ENCODE measurements around the gene CNPY4. TPM values are rescaled to one million over a fixed set of nuclear protein-coding genes. Genes with fewer than 3 reads are reported as not detected.

The CNPY4 gene
- total RNA-seq, 1 donor from 2014 or later, result 19.2 TPM

DNA sequence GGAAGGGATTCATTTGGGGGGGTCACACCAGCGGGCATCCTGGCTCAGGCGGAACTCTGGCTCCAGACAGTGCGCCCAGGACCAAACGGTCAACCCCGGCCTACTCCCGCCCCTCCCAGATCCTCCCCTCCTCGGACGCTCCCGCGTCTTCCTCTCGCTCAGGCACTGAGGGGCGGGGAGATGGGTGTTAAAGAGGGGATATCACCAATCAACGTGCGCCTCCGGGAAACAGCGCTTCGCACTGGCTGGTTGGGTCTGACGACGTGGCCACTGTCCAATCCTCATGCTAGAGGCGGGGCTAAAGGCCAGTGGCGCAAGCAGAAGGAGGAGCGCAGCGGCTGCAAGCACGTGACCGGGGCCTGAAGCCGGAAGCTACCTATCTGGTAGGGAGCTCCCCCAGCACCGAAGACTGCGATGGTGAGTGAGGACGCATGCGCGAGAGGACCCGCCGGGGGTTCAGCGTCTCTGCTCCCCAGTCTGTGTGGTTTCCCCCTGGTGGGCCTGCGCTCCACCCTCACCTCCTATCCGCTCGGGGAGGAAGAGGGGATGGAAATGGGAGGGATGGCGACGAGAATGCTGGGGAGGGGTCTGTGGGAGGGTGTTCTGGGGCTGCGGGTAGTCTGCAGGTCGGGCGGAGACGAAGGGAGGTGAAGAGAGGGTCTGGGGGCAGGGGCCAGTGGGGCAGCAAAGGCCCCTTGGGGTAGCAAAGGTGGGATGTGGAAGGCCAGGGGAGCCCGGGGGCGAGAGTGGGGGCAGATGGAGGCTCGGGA, 29.3 kb downstream of the CNPY4 start, which contains the start of gene LAMTOR4:
TSS of gene LAMTOR4 (plus strand) at position 360 of the 770 bp plus-strand sequence. CDS start at position 415, 55 bp downstream.
- peak; percentile 98 for DNase-seq

DNA sequence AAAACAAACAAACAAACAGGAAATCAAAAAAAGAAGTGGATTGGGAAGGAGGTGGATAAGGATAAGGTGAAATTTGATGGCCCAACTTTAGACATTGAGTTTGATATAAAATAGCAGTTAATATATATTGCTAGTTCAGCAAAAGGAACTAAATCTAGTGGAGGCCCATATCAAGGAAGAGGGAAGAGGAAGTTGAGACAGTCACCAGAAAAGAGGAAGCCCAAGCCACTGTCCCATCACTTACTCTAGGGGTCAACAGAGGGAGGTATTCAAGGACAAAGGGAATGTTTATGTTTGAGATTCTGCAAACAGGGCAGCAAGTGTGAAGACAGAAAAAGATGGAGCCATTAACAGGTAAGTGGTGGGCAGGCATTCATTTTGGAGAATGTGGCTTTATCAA, 33.0 kb downstream of the CNPY4 start:
- no peak for DNase-seq

DNA sequence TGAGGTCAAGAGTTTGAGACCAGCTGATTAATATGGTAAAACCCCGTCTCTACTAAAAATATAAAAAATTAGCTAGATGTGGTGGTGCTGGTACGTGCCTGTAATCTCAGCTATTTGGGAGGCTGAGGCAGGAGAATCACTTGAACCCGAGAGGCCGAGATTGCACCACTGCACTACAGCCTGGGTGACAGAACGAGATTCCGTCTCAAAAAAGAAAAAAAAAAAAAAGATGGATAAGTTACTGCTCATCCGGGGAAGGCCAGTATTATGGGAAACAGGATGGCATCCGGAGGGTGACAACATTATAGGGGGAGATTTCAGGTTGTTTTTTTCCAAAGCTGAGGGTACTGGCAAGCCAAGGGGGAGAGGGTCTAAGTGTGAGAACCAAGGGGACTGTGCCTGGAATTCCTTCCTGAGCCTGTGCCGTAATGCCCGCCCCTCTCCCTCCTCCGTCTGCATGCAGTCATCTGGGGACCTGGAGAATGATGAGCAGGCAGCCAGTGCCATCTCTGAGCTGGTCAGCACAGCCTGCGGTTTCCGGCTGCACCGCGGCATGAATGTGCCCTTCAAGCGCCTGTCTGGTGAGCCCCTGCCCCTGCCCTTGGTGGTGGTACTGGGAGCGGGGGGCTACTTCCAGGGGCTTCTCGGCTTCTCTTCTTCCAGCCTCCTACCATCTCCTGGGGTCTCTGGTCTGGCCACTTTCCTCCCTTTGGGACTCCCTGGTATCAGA, 33.7 kb downstream of the CNPY4 start:
- DNase-seq, result no peak

DNA sequence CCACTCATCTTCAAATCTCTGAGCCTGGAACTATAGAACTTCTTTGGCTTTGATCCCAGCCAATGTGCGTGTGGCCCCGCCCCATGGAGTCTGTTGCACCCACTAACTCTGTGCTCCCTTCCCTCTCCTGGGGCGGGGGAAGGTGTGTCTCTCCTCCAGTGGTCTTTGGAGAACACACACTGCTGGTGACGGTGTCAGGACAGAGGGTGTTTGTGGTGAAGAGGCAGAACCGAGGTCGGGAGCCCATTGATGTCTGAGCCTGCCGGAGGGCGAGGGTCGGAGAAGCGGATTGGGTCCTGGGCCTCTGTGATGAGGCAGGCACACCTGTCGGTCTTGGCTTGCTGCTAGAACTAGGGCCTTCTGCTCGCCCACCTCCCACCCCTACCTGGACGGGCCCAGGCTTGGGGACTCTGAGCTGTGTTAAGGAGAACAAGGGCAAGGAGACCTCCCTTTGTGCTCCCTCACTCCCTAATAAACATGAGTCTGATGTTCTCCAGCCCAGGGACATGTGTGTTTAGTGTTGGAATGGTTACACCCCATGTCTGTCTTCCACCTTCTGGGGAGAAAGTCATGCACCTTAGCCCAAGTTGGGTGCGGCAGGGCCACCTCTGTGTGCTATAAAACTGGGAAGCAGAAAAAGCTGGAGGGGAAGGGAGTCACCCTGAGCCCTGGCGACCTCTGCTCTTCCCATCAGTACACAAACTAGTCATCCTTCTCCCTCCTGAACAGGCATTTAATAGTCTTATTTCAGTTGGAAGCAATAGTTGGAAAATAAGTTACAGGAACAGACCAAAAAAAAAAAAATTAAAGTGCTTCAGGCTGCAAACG, 34.5 kb downstream of the CNPY4 start:
- DNase-seq, result no peak

DNA sequence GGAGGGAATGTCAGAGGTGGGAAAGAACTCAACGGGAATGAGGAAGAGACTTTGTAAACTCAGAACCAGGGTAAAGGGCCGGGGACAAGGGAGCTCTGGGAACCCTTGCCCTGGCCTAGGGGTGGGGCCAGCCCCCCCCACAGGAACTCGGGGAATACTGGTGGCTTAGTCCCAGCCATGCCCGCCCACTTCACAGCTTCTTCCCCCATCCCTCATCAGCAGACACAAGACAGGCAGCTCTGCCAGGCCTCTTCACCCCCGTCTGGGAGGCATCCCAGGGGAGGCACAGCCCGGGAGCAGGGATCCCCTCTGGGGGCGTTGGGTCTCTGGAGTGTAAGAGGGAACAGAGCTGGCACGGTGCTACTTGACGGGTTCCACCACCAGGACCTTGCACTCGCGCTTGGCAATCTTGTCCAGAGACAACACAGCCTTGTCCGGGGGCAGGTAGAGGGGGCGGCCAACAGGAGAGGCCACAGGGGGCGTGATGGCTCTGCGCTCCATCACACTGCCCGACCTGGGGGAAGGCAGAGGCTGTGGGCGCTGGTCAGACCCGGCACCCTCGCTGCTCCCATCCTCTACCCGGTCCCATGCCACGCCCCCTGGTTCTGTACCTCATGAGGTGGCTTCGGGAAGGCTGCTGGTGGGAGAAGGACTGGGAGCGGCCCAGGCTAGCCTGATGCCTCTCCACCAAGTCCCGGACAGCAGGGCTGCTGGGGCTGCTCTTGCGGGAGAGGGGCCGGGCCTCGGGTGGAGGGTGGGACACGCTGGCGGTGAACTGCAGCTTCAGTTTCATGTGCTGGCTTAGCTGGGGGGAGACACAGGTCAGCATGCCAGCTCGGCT, 35.4 kb downstream of the CNPY4 start:
- DNase-seq, result no peak

DNA sequence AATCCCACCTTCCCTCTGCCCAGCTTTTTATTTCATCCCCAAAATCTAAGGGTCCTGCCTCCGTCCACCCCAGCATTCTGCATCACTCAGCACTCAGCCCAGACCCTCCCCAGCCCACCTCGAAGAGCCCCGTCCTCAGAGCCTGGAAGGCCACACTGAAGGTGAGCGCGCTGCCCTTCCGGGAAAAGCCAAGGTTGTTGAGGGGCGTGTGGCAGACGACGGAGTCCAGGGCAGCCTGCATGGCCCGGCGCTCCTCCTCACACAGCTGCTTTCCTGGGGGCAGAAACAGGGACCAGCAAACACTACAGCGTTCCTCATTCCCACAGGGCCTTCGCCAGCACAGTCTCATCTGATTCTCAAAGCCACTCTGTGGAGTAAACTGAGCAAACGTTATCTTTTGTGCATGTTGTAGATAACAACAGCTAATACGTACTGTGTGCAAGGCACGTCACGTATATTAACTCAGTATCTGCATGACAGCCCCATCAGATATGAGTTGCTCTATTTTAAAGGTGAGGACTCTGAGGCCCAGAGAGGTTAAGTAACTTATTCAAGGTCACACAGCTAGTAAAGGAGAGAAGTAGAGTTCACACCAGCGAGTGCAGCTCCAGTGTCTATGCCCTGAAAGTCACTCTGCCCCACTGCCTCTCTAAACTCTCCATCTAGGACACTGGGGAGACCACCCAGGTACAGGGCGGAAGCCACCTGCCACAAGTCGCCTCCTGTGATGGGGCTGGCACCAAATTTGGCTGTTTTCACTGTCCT, 36.3 kb downstream of the CNPY4 start:
- DNase-seq, result no peak

DNA sequence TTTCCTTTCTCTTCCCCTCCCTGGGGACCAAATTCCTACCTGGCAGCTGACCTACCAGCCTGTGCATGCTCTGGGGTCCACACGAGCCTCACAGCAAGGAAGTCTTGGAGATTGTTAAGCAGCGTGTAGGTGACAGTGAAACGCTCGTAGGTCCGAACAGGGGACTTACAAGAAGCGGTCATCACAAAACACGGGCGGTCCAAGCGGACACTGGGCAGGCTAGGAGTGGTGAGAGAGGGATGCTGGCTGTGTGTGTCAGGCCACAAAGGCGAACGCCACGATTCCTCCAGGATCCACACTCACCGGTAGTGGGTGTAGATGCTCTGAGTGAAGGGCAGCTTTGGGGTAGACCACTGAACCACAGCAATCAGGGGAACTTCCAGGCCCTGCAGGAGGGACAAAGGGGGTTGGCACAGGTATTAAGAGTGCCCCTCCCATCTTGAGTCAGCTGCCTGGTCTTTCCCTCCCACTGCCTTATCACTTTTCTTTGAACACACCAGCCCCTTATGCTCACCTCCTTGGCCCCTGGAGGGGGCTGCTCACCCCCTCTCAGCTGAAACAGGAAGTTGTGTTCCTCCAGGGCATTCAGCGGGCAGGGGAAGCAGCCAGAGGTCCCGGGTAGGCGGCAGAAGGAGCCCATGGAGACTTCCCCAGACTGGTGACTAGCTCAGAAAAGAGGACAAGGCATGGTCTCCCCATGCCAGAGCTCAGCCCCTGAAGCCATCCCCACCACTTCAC, 37.1 kb downstream of the CNPY4 start:
- DNase-seq, result no peak

DNA sequence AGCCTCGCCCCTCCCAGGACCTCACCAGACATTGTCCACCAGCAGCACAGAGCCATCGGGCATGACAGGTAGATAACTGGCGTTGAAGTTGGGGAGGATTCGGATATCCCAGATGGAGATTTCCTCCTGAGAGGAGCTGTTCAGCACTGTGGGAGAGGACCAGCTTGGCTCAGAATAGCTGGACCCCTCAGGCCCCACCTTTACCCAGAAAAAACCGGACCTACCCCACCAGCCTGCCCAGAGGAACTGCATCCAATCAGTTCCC, 37.6 kb downstream of the CNPY4 start:
- no peak for DNase-seq

DNA sequence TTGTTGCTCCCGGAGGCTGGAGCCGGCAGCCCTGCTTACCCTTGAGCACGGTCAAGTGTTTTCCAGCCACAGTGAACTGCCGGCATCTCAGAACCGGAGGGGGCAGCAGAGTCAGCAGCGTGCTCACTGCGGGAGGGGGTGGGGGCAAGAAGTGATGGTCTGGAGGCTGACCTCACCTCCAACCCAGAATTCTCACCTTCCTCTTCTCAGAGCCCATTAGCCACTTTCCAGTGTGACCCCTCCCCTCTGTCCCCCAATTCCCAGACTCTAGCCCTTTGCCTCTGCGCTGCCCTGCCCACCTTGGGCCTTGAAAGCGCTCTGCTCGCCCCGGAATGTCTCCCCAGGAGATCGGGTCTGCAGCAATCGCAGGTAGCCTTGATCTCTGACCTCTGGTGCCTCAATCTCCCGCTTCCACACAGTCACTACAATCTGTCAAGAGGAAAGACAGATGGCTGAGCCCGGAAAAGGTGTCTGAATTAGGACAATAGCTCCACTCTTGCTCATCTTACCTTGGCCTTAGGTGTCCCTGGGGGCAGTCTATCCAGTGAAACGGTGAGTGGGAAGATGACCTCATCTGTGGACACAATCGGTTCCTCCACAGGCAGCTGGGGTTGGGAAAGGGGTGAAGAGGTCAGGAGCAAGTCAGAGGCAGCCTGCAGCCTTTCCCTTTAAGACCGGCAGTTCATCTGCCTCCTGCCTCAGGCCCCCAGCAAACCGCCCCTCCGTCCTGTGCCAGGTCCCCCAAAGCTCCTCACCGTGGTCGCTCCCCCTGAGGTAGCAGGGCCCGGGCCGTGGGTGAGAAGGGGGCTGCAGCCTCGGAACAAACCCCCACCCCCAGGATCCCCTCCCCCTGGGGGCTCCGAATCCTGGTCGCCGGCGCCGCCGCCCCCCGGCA, 38.1 kb downstream of the CNPY4 start:
- no peak for DNase-seq

DNA sequence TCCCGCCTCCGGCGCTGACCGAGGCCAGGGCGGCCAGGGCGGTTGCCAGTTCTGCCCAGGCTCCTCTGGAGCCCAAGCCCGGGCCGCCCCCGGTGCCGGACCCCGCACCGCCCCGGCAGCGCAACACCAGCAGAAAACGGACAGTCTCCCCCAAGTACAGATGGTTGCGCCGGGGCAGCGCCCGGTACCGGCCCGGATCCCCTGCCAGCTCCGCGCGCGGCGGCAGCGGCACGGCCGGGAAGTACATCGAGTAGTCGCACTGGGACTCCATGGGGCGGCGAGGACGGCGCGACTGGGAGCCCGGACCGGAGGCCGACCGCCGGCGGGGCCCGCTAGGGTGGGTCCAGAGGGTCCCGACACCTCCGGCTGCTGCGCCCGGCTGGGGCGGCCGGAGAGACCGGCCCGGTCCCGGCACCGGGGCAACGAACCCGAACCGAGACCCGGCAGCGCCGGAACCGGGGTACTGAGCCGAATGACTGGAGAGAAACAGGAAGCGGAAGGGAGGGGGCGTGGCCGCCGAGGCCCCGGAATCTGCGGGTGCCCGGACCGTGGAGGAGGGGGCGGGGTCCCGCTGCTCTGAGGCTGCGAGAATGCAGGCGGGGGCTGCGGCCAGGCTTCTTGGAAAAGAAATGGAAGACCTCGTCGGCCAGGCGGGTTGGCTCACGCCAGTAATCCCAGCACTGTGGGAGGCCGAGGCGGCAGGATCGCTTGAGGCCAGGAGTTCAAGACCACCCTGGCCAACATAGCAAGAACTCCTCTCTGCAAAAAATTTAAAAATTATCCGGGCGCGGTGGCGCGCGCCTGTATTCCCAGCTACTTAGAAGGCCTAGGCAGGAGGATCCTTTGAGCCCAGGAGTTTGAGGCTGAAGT, 39.0 kb downstream of the CNPY4 start, which contains the start of gene TRAPPC14:
TSS of gene TRAPPC14 (minus strand) at position 495 of the 870 bp plus-strand sequence. CDS start at position 271, 224 bp downstream.
- DNase-seq, result peak; percentile 86

DNA sequence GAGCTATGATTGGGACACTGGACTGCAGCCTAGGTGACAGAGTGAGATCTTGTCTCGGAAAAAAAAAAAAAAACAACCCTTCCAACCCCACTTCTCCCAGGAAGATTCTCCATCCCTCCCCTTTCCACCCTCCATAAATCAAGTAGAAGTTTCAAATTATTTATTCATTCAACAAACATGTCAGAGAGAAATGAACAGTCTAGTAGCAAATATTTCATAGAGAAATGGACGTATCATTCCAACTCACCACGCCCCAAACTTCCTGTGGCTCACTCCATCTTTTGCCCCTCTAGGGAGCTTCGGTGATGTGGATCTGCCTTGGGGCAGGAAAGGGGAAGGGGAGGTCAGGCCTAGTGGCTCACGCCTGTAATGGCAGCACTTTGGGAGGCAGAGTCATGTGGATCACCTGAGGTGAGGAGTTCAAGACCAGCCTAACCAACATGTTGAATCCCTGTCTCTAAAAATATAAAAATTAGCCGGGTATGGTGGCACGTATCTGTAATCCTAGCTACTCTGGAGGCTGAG, 39.7 kb downstream of the CNPY4 start:
- DNase-seq, result no peak

DNA sequence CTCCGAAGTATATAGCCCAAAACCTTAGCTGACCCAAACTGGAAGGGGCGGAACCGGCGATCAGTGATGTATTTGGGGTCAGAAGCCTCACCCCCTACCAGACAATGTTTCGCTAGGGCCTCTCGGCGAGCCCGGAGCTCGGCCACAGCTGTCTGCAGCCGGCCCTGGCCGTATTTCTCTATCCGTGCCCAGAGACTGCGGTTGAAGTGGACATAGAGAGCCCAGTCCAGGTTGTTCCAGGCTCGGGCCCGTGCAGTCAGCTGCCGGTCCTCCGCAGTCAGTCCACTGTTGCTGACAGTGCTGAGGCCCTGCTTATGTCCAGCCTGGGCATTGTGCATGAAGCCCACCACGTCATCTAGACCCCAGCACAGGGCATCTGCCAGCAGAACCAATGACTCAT, 40.6 kb downstream of the CNPY4 start:
- DNase-seq, result no peak

DNA sequence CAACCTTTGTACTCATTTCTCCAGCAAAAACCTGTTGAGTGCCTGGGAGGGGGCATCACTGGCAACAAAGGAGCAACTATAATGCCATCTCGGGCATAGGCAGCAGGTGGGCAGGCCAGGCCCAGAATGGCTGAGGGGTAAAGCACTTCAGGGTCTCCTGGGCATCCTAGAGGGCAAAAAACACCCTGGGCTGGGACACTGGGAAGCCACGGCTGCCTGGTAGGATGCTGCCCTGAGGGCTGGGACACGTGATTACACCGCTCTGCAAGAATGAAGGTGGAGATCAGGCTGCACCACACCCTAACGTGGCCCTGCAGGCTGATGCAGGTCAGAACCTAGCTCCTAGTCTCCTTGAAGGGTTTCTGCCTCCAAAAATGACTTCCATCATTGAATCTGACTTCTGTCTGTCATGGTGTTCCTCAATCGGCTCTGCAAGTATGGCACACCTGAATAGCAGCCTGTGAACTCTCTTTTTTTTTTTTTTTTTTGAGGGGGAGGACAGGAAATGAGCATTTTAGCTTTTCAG, 43.6 kb downstream of the CNPY4 start:
- no peak for DNase-seq

DNA sequence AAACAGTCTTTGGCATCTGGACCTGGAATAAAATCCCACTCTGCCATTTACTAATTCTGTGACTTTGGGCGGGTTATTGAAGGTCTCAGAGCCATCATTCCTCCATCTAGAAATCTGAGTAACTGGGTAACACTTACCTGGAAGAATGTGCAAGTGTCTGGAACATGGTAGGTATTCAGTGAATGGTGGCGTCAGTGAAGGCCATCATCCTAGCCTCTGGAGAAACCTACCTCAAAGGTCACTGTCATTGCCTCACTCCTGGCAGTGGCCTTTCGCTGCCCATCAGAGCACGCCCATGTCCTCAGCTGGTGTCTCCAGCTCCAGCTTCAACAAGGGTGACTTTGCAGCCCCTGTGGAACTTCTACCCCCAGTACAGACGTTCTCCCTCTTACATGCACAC, 44.4 kb downstream of the CNPY4 start:
- DNase-seq, result no peak

DNA sequence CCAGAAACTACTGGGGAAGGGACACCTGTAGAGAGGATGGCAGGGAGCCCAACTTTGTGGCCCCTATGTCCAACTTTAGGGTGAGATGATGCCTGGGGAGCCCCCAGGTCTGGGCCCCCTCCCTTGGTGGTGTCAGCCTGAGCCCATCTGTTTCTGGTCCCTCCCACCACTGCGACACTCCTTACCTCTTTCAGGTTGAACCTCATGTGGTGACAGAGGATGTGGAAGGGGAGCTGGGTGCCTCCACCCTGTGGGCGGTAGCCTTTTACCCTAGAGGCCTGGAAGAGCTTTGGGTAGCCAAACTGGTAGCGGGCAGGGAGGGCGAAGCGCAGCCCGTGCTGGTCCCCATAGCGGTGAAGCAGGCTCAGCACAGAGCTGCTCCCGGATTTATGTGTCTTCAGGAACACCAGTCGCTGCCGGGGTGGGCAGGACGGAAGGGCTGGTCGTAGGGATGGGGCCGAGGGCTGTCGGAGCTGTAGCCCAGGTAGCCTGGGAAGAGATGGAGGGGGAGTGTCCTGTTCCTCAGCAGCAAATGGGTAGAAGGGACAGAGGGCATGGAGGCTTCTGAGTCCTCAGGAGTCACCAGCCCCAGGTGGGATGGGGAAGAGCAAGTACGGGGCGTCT, 47.0 kb downstream of the CNPY4 start:
- no peak for DNase-seq

DNA sequence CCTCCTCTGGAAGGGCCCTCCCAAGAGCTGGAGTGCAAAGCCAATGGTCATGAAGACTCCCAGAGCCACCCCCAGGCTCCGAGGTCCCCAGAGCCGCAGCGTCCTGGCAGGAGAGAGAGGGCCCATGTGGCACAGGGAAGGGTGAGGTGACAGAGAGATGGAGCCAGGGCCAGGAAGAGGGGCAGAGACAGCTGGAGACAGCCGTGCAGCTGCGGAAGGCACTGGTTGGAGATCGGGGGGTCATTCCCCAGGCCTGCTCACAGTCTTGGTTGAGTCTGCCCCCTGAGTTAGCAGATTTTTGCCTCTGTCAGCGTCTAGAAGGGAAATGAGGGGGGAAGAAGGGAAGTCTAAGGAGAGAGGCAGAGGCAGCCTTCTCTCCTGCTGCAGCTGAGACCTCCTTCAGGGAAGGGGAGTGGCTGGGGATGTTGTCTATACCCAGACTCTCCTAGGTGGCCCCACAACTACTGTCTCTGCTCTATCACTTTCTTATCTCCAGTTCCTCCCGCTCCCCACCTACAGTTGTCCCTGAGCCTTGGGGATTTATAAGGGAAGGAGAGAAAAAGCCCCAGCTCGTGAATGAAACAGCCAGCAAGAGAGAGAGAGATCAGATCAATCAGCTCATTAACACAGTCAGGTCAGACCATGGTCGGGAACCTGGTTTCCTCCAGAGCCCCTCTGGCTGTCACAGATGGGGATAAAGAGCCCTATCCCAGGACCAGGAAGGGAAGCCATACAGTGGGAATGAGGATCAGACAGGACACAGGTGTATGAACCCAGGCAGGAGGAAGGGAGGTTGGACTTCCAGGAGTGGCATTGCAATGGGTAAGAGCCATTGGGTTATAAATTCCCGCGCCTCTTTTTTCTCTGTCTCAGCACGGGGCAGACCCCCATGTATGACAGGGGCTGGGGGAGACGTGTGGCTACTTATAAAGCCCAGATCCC, 47.8 kb downstream of the CNPY4 start:
- DNase-seq, result no peak
